ENCODE measurements around the gene ACTR6.

- TF ChIP-seq CTCF (IDR thresholded peaks at IDR 0.05) (no peak), POLR2A (IDR thresholded peaks at IDR 0.05) (no peak), POLR2AphosphoS5 (IDR thresholded peaks at IDR 0.05) (no peak)
These were observed 54.3 kb downstream of the ACTR6 start for GRCh38 chr12:100254876-100255275.

All from breast epithelium (tissue), 3 donors.